Loucy (cell line): ENCODE measurements around the gene XPC.

Source experiments
- H2AFZ ChIP-seq: fragments of 200-600 bp; sonication (generic); 2 replicates; pipeline ENCODE4 v1.6.0; 2016; ENCODE audit warnings: antibody characterized with exemption, mild to moderate bottlenecking, low read length, moderate library complexity
- H3F3A ChIP-seq: fragments of 200-600 bp; 2 replicates; pipeline ENCODE4 v1.6.0; 2016; ENCODE audit warnings: antibody characterized with exemption, low read depth, mild to moderate bottlenecking
- H3K27me3 ChIP-seq: fragments of 200-600 bp; sonication (generic); 2 replicates; pipeline ENCODE4 v1.6.1; 2014; ENCODE audit warnings: low read length, mild to moderate bottlenecking; ENCODE audit not compliant: insufficient read depth, poor library complexity, severe bottlenecking
- H3K36me3 ChIP-seq: fragments of 200-600 bp; sonication (generic); 2 replicates; pipeline ENCODE4 v1.6.1; 2016; ENCODE audit warnings: low read length; ENCODE audit not compliant: insufficient read depth
- H3K4me1 ChIP-seq: fragments of 200-600 bp; sonication (generic); 2 replicates; pipeline ENCODE4 v1.5.1; 2014; ENCODE audit warnings: low read length, mild to moderate bottlenecking; ENCODE audit not compliant: insufficient read depth, poor library complexity, severe bottlenecking
- H3K4me2 ChIP-seq: fragments of 200-600 bp; sonication (generic); 2 replicates; pipeline ENCODE4 v1.6.0; 2014; ENCODE audit warnings: antibody characterized with exemption, low read length, low read depth, mild to moderate bottlenecking; ENCODE audit not compliant: poor library complexity, severe bottlenecking
- H3K4me3 ChIP-seq: fragments of 200-600 bp; sonication (generic); 2 replicates; pipeline ENCODE4 v1.5.1; 2014; ENCODE audit warnings: low read length, mild to moderate bottlenecking, mixed read lengths; ENCODE audit not compliant: poor library complexity, severe bottlenecking
- H3K79me2 ChIP-seq: fragments of 200-600 bp; sonication (generic); 2 replicates; pipeline ENCODE4 v1.6.1; 2014; ENCODE audit warnings: low read length; ENCODE audit not compliant: insufficient read depth
- H3K9ac ChIP-seq: fragments of 200-600 bp; sonication (generic); 2 replicates; pipeline ENCODE4 v1.6.0; 2014; ENCODE audit warnings: mild to moderate bottlenecking, low read depth, low read length, moderate library complexity; ENCODE audit not compliant: poor library complexity, severe bottlenecking
- H3K9me2 ChIP-seq: fragments of 200-600 bp; sonication (generic); replicated peaks from 2 replicates; pipeline ENCODE4 v1.6.1; 2016; ENCODE audit warnings: low read depth, low read length, mixed read lengths
- H3K9me3 ChIP-seq: fragments of 200-600 bp; sonication (generic); 2 replicates; pipeline ENCODE4 v1.6.1; 2014; ENCODE audit warnings: mild to moderate bottlenecking, antibody characterized with exemption, low read length, low read depth; ENCODE audit not compliant: insufficient read depth
- H4K20me1 ChIP-seq: fragments of 200-600 bp; sonication (generic); 2 replicates; pipeline ENCODE4 v1.6.0; 2014; ENCODE audit warnings: antibody characterized with exemption, low read length, mild to moderate bottlenecking; ENCODE audit not compliant: insufficient read depth, poor library complexity, severe bottlenecking
- EZH2phosphoT487 ChIP-seq: fragments of 200-600 bp; IDR thresholded peaks from 2 replicates; pipeline ENCODE4 v1.6.1; 2018; ENCODE audit warnings: antibody characterized with exemption, mild to moderate bottlenecking, moderate library complexity, borderline replicate concordance
- TF ChIP-seq, protein P1 (sequence below): fragments of 200-600 bp; sonication (generic); conservative IDR thresholded peaks from 2 replicates; pipeline ENCODE4 v1.5.1; 2014; ENCODE audit warnings: mild to moderate bottlenecking, antibody characterized with exemption, low read length

XPC gene

DNA sequence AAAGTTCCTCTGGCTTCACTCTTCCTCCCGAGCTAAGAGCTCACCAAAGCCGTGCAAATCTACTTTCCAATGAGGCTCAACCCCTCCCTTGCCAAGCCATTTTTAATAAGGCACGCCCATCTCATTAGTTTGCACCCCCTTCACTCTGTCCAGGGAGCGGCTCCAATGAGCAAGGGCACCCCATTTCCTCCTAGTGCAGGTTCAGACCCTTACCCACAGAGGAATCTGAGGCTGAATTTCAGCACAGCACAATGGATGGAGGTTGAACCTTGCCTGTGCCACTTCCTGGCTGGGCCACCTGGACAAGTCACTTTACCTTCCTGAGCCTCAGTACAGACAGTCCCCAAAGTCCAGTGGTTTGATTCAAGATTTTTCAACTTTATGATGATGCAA lies 25.4 kb downstream of the XPC start:
- H3K9ac ChIP-seq = no peak overlapping the region
- no peak overlapping the region for H3K4me3 ChIP-seq
- H3F3A ChIP-seq = no peaks in the 10 kb centered on the region
- H3K27me3 ChIP-seq = no peaks in the 10 kb centered on the region
- H2AFZ ChIP-seq = no peak overlapping the region
- H3K36me3 ChIP-seq = peaks cover 15% of the 10 kb centered on the region; the same call in 1 of the 2 replicates
- no peak overlapping the region for H3K4me2 ChIP-seq
- H4K20me1 ChIP-seq = no peaks in the 10 kb centered on the region
- H3K9me2 ChIP-seq = no peaks in the 10 kb centered on the region
- H3K9me3 ChIP-seq = no peaks in the 10 kb centered on the region
- H3K79me2 ChIP-seq = no peaks in the 10 kb centered on the region
- H3K4me1 ChIP-seq = no peaks in the 10 kb centered on the region
- no peak for TF ChIP-seq EZH2phosphoT487
- TF ChIP-seq, protein P1, sequence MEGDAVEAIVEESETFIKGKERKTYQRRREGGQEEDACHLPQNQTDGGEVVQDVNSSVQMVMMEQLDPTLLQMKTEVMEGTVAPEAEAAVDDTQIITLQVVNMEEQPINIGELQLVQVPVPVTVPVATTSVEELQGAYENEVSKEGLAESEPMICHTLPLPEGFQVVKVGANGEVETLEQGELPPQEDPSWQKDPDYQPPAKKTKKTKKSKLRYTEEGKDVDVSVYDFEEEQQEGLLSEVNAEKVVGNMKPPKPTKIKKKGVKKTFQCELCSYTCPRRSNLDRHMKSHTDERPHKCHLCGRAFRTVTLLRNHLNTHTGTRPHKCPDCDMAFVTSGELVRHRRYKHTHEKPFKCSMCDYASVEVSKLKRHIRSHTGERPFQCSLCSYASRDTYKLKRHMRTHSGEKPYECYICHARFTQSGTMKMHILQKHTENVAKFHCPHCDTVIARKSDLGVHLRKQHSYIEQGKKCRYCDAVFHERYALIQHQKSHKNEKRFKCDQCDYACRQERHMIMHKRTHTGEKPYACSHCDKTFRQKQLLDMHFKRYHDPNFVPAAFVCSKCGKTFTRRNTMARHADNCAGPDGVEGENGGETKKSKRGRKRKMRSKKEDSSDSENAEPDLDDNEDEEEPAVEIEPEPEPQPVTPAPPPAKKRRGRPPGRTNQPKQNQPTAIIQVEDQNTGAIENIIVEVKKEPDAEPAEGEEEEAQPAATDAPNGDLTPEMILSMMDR = no peak

DNA sequence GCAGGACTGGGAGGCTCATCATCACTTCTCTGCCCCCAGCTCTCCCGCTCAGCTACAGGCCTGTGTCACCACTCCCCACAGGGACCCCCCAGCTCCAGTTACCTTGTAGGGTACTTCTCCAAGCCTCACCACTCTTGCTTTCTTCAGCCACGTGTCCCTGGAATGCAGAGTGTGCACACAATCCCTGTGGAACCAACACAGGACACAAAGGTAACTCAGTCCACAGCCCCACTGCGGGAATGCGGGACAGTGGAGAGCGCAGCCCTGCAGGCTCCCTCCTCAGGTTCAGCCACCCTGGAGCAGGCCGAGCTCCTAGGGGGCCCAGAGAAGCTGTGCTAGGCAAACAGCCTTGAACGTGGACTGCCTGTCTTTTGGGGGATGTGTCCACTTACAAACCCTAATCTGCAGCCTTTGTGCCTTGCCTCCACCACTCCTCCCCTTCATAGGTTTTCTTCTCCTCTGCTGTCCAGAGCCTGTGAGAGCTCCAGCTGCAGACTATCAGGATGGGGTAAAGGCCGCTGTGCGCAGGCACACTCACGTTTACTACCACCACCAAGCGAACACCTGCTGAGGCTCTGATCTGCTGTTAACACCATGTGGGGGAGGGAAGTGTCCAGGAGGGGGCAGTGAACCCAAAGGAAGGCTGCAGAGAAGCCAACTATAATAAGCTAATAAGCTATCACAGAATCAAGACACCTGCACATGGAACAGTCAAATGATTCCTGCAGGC lies 26.0 kb downstream of the XPC start:
- Histone ChIP-seq H3K79me2 (no peaks in the 10 kb centered on the region), H3K4me1 (no peaks in the 10 kb centered on the region), H3F3A (no peaks in the 10 kb centered on the region), H3K4me2 (no peak overlapping the region), H2AFZ (no peak overlapping the region), H3K36me3 (peaks cover 9% of the 10 kb centered on the region; the same call in 1 of the 2 replicates), H3K9me2 (no peaks in the 10 kb centered on the region), H3K4me3 (no peak overlapping the region), H3K27me3 (no peaks in the 10 kb centered on the region), H4K20me1 (no peaks in the 10 kb centered on the region), H3K9ac (no peak overlapping the region), H3K9me3 (no peaks in the 10 kb centered on the region)
- no peak for TF ChIP-seq EZH2phosphoT487
- TF ChIP-seq, protein P1 = peak; percentile 66

DNA sequence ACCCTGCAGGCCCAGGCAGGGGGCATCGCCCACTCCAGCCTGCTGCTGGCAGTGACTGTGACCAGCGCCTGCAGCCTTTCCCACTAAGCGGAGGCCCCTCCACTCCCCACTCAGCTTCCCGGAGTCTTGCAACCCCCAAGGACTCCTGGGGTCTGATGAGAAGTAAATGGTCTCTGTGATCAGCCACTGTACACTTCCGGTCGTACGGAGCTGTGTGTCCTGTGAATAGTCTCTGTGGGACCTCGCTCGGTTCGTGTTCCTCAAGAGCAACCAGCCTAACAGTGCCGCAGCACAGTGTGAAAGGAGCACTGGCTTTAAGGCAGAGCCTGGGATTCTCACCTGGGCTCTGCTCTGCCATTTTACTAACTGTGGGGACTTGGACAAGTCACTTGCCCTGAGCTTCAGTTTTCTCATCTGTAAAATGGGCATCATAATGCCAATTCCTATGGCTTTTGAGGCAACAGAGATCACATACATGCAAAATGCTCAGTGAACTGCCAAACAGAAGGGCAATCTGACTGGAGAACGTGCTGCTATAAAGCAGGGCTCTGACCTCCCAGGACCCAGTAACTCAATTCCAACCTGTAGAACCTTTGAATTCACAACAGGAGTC lies 26.8 kb downstream of the XPC start:
- Histone ChIP-seq H3K9ac (no peak overlapping the region), H3K4me3 (no peak overlapping the region), H3K9me3 (no peaks in the 10 kb centered on the region), H3K36me3 (peaks cover 4% of the 10 kb centered on the region; the same call in 1 of the 2 replicates), H3F3A (no peaks in the 10 kb centered on the region), H3K27me3 (no peaks in the 10 kb centered on the region), H3K4me1 (no peaks in the 10 kb centered on the region), H3K4me2 (no peak overlapping the region), H3K79me2 (no peaks in the 10 kb centered on the region), H4K20me1 (no peaks in the 10 kb centered on the region), H2AFZ (no peak overlapping the region), H3K9me2 (no peaks in the 10 kb centered on the region)
- TF ChIP-seq EZH2phosphoT487 = no peak
- TF ChIP-seq, protein P1 = no peak
